OCI-LY1 (cell line): ENCODE results near the gene XRRA1.

Experiments used
- CTCF ChIP-seq: fragments of 200-600 bp; sonication (generic), shearing (Covaris generic); IDR thresholded peaks from 2 replicates; pipeline ENCODE4 v1.5.1; 2017; ENCODE audit warnings: mild to moderate bottlenecking, antibody characterized with exemption, low read length, moderate library complexity, mixed read lengths
- EZH2 ChIP-seq: fragments of 200-600 bp; sonication (generic), shearing (Covaris generic); IDR thresholded peaks from 2 replicates; pipeline ENCODE4 v1.8.0; 2017; ENCODE audit warnings: borderline replicate concordance, mixed run types, mild to moderate bottlenecking, antibody characterized with exemption, low read length, moderate library complexity, mixed read lengths

DNA sequence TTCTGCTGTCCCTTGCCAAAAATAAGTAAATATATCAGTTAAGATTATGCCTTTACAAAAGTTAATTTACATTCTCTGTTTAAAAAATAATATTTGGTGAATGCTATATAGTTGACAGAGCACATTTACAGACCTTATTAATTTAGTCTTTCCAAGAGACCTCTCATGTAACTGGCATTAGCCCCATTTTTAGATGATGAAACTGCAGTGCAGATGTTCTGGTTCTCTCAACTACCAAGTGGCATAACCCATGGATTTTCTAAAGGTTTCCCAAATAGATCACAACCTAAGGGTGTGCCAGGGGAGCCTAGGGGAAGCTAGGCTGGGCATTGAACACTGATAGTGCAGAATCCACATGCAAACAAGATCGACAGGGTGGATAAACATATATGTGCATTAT is 111.7 kb downstream of the XRRA1 start:
- TF ChIP-seq CTCF: no peak
- no peak for TF ChIP-seq EZH2
